COLO668 (cell line): ENCODE measurements around the gene CLN3.
A peak's percentile ranks its signal among the peaks of the same experiment; 100 is the strongest.
"Not testable (repeated sequence)": the region's sequence is repeated elsewhere in the genome, so short reads cannot be mapped to it uniquely, and the experiment has no call there.

ENCODE experiments used
- DNase-seq: peaks from one replicate; lab custom pipeline; 2025; ENCODE audit not compliant: unreplicated experiment; lab: John Stamatoyannopoulos, UW

CLN3 gene

GRCh38 chr16:28495098-28495793, 3.4 kb upstream of the CLN3 start:
- DNase-seq, result no peak

GRCh38 chr16:28494121-28494851, 2.4 kb upstream of the CLN3 start, which contains the start of gene APOBR:
Gene APOBR, plus strand, starts transcription at chr16:28494643. Its CDS starts 39 bp downstream, at chr16:28494682.
- no peak for DNase-seq

GRCh38 chr16:28492511-28492910, 637 bp upstream of the CLN3 start:
- DNase-seq, result no peak

- DNase-seq, result peak; percentile 28
Measured at GRCh38 chr16:28491230-28491969, 474 bp downstream of the CLN3 start.

- no peak for DNase-seq
Measured at GRCh38 chr16:28486266-28486665, 5.6 kb downstream of the CLN3 start.

- DNase-seq, result not testable (repeated sequence)
Measured at GRCh38 chr16:28483361-28483760, 8.5 kb downstream of the CLN3 start.

- no peak for DNase-seq
Measured at GRCh38 chr16:28482026-28482425, 9.8 kb downstream of the CLN3 start.

GRCh38 chr16:28478506-28479180, 13.2 kb downstream of the CLN3 start:
- DNase-seq, result no peak

GRCh38 chr16:28477311-28477920, 14.5 kb downstream of the CLN3 start:
- no peak for DNase-seq

- no peak for DNase-seq
Measured at GRCh38 chr16:28475221-28475620, 16.7 kb downstream of the CLN3 start.

GRCh38 chr16:28473714-28474265, 18.1 kb downstream of the CLN3 start:
- no peak for DNase-seq

- not testable (repeated sequence) for DNase-seq
Measured at GRCh38 chr16:28447081-28447480, 44.8 kb downstream of the CLN3 start.

GRCh38 chr16:28446388-28446787, 45.5 kb downstream of the CLN3 start:
- DNase-seq, result not testable (repeated sequence)

GRCh38 chr16:28443943-28444342, 47.9 kb downstream of the CLN3 start:
- DNase-seq, result not testable (repeated sequence)

- DNase-seq, result not testable (repeated sequence)
Measured at GRCh38 chr16:28438899-28439298, 53.0 kb downstream of the CLN3 start.

GRCh38 chr16:28435340-28435739, 56.5 kb downstream of the CLN3 start:
- not testable (repeated sequence) for DNase-seq
